Hematopoietic multipotent progenitor cell treated with erythropoietin and hydrocortisone succinate and interleukin-3 and kit ligand, for 17 days (in vitro differentiated cells): ENCODE results near the gene CABP4.
"Not testable (repeated sequence)": the region's sequence is repeated elsewhere in the genome, so short reads cannot be mapped to it uniquely, and the experiment has no call there.

Experiments
- DNase-seq: peaks from one replicate; pipeline ENCODE4 v3.0.0-alpha.2; 2015; ENCODE audit warnings: low spot score

CABP4 gene

GRCh38 chr11:67453816-67454732, 1.1 kb upstream of the CABP4 start:
- DNase-seq, result no peak

GRCh38 chr11:67456068-67456705, 1.0 kb downstream of the CABP4 start:
- DNase-seq, result no peak

- no peak for DNase-seq
These were observed 2.3 kb downstream of the CABP4 start for GRCh38 chr11:67457453-67457852.

GRCh38 chr11:67458266-67458665, 3.1 kb downstream of the CABP4 start:
- no peak for DNase-seq

- no peak for DNase-seq
These were observed 8.0 kb downstream of the CABP4 start for GRCh38 chr11:67463186-67463585.

GRCh38 chr11:67463680-67464410, 8.7 kb downstream of the CABP4 start:
- peak; percentile 56 for DNase-seq

GRCh38 chr11:67464411-67465188, 9.4 kb downstream of the CABP4 start:
- DNase-seq, result peak; percentile 90

GRCh38 chr11:67465189-67465510, 10.0 kb downstream of the CABP4 start:
- peak; percentile 56 for DNase-seq

- peak; percentile 81 for DNase-seq
These were observed 10.4 kb downstream of the CABP4 start for GRCh38 chr11:67465530-67465929.

GRCh38 chr11:67466367-67466766, 11.2 kb downstream of the CABP4 start:
- DNase-seq, result no peak

- DNase-seq, result peak; percentile 21
These were observed 12.0 kb downstream of the CABP4 start for GRCh38 chr11:67466962-67467771.

GRCh38 chr11:67468056-67468455, 12.9 kb downstream of the CABP4 start:
- peak; percentile 14 for DNase-seq

- DNase-seq, result no peak
These were observed 13.3 kb downstream of the CABP4 start for GRCh38 chr11:67468456-67468758.

GRCh38 chr11:67468759-67469507, 13.8 kb downstream of the CABP4 start, which contains the start of gene TMEM134:
TSS of gene TMEM134 (minus strand) at chr11:67469251. CDS start at chr11:67469192, 59 bp downstream.
- DNase-seq, result peak; percentile 92

GRCh38 chr11:67469508-67469811, 14.3 kb downstream of the CABP4 start:
- DNase-seq, result no peak

GRCh38 chr11:67470337-67471002, 15.3 kb downstream of the CABP4 start:
- no peak for DNase-seq

- DNase-seq, result no peak
These were observed 17.7 kb downstream of the CABP4 start for GRCh38 chr11:67472882-67473281.

GRCh38 chr11:67476692-67477091, 21.5 kb downstream of the CABP4 start:
- not testable (repeated sequence) for DNase-seq

GRCh38 chr11:67477344-67478050, 22.3 kb downstream of the CABP4 start:
- not testable (repeated sequence) for DNase-seq
